Right lobe of liver (tissue), 4 donors: ENCODE results near the gene NKAIN2.

ENCODE experiments used
- POLR2A ChIP-seq: fragments of 450-650 bp; IDR thresholded peaks from one replicate; pipeline ENCODE4 v1.6.1; 2017; ENCODE audit warnings: antibody characterized with exemption, mild to moderate bottlenecking
- TF ChIP-seq, protein P1 (sequence below), 4 donors: fragments of 200-600 bp in 3 of 4; fragments of 450-650 bp in 1 of 4; IDR thresholded peaks; one replicate each; pipeline versions ENCODE4 v1.5.1 to v1.8.0; 2016 to 2022; ENCODE audit warnings: antibody characterized with exemption in 4 of 4, mild to moderate bottlenecking in 2 of 4
- donor health status: DM: no; HTN: no; CAD: no.
- donor health status: DM: no; HTN: no; CAD: no.
- donor health status: DM: no; HTN: yes; CAD: no.

DNA sequence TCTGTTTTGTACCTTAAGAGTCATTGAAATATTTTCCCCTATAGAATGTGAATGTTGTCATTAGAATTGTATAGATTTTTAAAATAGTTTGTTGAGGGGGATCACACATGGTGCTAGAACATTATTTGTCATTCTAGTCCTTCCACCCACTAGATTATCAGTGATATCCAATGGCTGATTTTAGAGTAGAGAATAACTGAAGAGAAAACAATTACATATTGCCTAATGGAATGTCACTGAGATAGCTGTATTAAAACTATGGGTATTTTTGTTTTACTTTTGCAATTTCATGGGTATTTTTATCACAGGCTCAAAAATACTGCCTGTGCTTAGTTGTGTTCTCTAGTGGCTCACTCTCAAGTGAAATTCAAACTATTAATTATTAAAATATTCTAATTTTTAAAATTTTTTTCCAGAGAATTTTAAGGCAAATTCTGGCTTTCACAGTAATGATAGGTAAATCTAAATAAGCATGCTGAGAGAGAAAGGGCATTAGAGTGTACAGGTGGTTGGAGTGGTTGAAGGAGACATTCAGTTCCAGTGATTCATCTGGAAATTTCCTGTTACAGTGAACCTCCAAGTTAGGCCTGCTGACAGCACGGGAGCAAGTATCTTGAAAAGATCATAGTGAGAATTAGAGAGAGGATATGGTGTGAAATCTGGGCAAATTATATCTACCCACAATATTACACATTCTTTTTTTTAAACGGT lies 399.6 kb downstream of the NKAIN2 start:
- TF ChIP-seq, protein P1, sequence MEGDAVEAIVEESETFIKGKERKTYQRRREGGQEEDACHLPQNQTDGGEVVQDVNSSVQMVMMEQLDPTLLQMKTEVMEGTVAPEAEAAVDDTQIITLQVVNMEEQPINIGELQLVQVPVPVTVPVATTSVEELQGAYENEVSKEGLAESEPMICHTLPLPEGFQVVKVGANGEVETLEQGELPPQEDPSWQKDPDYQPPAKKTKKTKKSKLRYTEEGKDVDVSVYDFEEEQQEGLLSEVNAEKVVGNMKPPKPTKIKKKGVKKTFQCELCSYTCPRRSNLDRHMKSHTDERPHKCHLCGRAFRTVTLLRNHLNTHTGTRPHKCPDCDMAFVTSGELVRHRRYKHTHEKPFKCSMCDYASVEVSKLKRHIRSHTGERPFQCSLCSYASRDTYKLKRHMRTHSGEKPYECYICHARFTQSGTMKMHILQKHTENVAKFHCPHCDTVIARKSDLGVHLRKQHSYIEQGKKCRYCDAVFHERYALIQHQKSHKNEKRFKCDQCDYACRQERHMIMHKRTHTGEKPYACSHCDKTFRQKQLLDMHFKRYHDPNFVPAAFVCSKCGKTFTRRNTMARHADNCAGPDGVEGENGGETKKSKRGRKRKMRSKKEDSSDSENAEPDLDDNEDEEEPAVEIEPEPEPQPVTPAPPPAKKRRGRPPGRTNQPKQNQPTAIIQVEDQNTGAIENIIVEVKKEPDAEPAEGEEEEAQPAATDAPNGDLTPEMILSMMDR (IDR thresholded peaks at IDR 0.05), result no peak
- TF ChIP-seq POLR2A, result no peak
